ENCODE data around the gene TEX53. TPM values are rescaled to one million over a fixed set of nuclear protein-coding genes. Genes with fewer than 3 reads are reported as not detected.

The TEX53 gene
- total and polyA plus RNA-seq, 12 donors: not detected

GRCh38 chr9:114624677-114625076 is 32.9 kb downstream of the TEX53 start:
- no peak for TF ChIP-seq CTCF (IDR thresholded peaks at IDR 0.05)
- H3K27ac ChIP-seq: no peak overlapping the region
- H3K9me3 ChIP-seq: no peaks in the 10 kb centered on the region
- WGBS, 2 donors: 95 to 99% methylated on average over 2 of the region's 2 CpGs
- ATAC-seq (no peak), DNase-seq (no peak)
- intact Hi-C loops (cut with DNase I): no loop called here
- peaks cover 0 to 15% (median 0%) of the 10 kb centered on the region in 9 donors for H3K4me1 ChIP-seq
- H3K4me3 ChIP-seq: no peak overlapping the region
- H3K27me3 ChIP-seq: no peaks in the 10 kb centered on the region
- peaks cover 0 to 36% (median 16%) of the 10 kb centered on the region in 9 donors for H3K36me3 ChIP-seq

GRCh38 chr9:114621975-114622609 is 35.5 kb downstream of the TEX53 start:
- TF ChIP-seq CTCF (IDR thresholded peaks at IDR 0.05): no peak
- 64 to 65% methylated on average over 2 of the region's 2 CpGs for WGBS, 2 donors
- H3K4me1 ChIP-seq: peaks cover 0 to 35% (median 0%) of the 10 kb centered on the region in 9 donors
- peaks cover 0 to 17% (median 0%) of the 10 kb centered on the region in 9 donors for H3K36me3 ChIP-seq
- no peak overlapping the region for H3K27ac ChIP-seq
- ATAC-seq (peak in 7 of 8 donors; percentile 52 to 93 (median 69)), DNase-seq (peak in 1 of 2 donors; percentile 23)
- no peak overlapping the region for H3K4me3 ChIP-seq
- no peaks in the 10 kb centered on the region for H3K9me3 ChIP-seq
- H3K27me3 ChIP-seq: no peaks in the 10 kb centered on the region
- intact Hi-C loops (cut with DNase I): no loop called here

GRCh38 chr9:114621561-114621960 is 36.0 kb downstream of the TEX53 start:
- peaks cover 0 to 12% (median 0%) of the 10 kb centered on the region in 9 donors for H3K36me3 ChIP-seq
- ATAC-seq: no peak
- TF ChIP-seq CTCF (IDR thresholded peaks at IDR 0.05): no peak

GRCh38 chr9:114619191-114619761 is 38.3 kb downstream of the TEX53 start:
- Histone ChIP-seq H3K27ac (peak overlapping the region in 5 of 10 donors; percentile 4 to 81 (median 33)), H3K36me3 (peaks cover 0 to 10% (median 0%) of the 10 kb centered on the region in 9 donors), H3K4me3 (peak overlapping the region in 5 of 10 donors; percentile 7 to 41 (median 40)), H3K9me3 (no peaks in the 10 kb centered on the region), H3K27me3 (no peaks in the 10 kb centered on the region), H3K4me1 (peaks cover 0 to 47% (median 0%) of the 10 kb centered on the region in 9 donors)
- WGBS, 2 donors: 75 to 89% methylated on average over 13 of the region's 13 CpGs
- peak in 1 of 8 donors; percentile 41 for ATAC-seq
- no peak for TF ChIP-seq CTCF (IDR thresholded peaks at IDR 0.05)
- no peak for DNase-seq
- intact Hi-C loops (cut with DNase I): no loop called here

More at GRCh38 chr9:114621561-114621960, 36.0 kb downstream of the TEX53 start:
- DNase-seq: no peak
- H3K4me1 ChIP-seq: peaks cover 0 to 40% (median 0%) of the 10 kb centered on the region in 9 donors
- no peaks in the 10 kb centered on the region for H3K27me3 ChIP-seq
- no peaks in the 10 kb centered on the region for H3K9me3 ChIP-seq
- WGBS, 2 donors: 90 to 92% methylated on average over 7 of the region's 7 CpGs
- no peak overlapping the region for H3K4me3 ChIP-seq
- intact Hi-C loops (cut with DNase I): no loop called here
- H3K27ac ChIP-seq: no peak overlapping the region
